K562 (cell line): ENCODE data around the gene PHF19. TPM values are rescaled to one million over a fixed set of nuclear protein-coding genes. Genes with fewer than 3 reads are reported as not detected.
A peak's percentile ranks its signal among the peaks of the same experiment; 100 is the strongest.

Experiments
- ATAC-seq: fragments of 200-7000 bp; cut with Tn5 transposase; 3 replicates; pipeline ENCODE4 v1.9.1; 2020; ENCODE audit warnings: moderate library complexity
- BruUV-seq: library from RNA; stranded (reverse); fragments of 400-500 nt; replicated peaks from 2 replicates; lab custom pipeline; 2021; lab: Mats Ljungman, UMichigan
- CTCF ChIA-PET: fragments of 300-600 bp; formaldehyde crosslinking; extraction: SDS; loops from one replicate; lab custom pipeline; 2021; ENCODE audit warnings: low intra/inter-chr PET ratio; lab: Yijun Ruan, JAX
- POLR2A ChIA-PET: fragments of 300-600, 350-650 bp; sonication (Branson Sonifier 250); formaldehyde crosslinking; extraction: SDS; loops from one replicate; lab custom pipeline; 2021; ENCODE audit warnings: antibody characterized with exemption, inconsistent platforms; lab: Yijun Ruan, JAX
- DNase-seq, 4 experiments: peaks; one replicate each; pipeline versions ENCODE4 v3.0.0 to v3.0.0-alpha.2; 2011 to 2018; ENCODE audit warnings: low spot score in 3 of 4, mixed read lengths in 3 of 4; ENCODE audit errors: extremely low read depth in 1 of 4
- FAIRE-seq: peaks from 2 replicates; lab custom pipeline; 2011; peaks lifted over from hg19 to GRCh38; lab: Jason Lieb, UNC
- H2AFZ ChIP-seq: 2 replicates; pipeline ENCODE4 v1.6.0; 2011; ENCODE audit warnings: low read depth, low read length, control low read depth, inconsistent platforms
- H3K27ac ChIP-seq: fragments of 200-600 bp; 3 replicates; pipeline ENCODE4 v1.8.0; 2011; ENCODE audit warnings: low read depth, mild to moderate bottlenecking, control low read depth, inconsistent platforms, low read length, moderate library complexity, mixed read lengths; ENCODE audit errors: extremely low read depth
- H3K27me3 ChIP-seq, 2 experiments: fragments of 300-600 bp in 1 of 2; 2 replicates in 1 of 2; 3 replicates in 1 of 2; pipeline versions ENCODE4 v1.6.0 to v1.8.0; 2011; ENCODE audit warnings: inconsistent platforms in 2 of 2, low read length in 2 of 2, mild to moderate bottlenecking in 1 of 2, mixed read lengths in 1 of 2, moderate library complexity in 1 of 2; ENCODE audit not compliant: control insufficient read depth in 2 of 2, insufficient read depth in 2 of 2
- H3K36me3 ChIP-seq: fragments of 300-600 bp; 3 replicates; pipeline ENCODE4 v1.8.0; 2011; ENCODE audit warnings: mild to moderate bottlenecking, low read length, inconsistent platforms; ENCODE audit not compliant: control insufficient read depth, insufficient read depth
- H3K4me1 ChIP-seq, 2 experiments: fragments of 200-600 bp in 1 of 2; replicated peaks in 1 of 2; 2 replicates in 1 of 2; 3 replicates in 1 of 2; pipeline versions ENCODE4 v1.5.1 to v1.8.0; 2011; ENCODE audit warnings: inconsistent platforms in 2 of 2, low read length in 2 of 2, mild to moderate bottlenecking in 1 of 2, mixed read lengths in 1 of 2, moderate library complexity in 1 of 2; ENCODE audit not compliant: control insufficient read depth in 2 of 2, insufficient read depth in 2 of 2
- H3K4me2 ChIP-seq: 2 replicates; pipeline ENCODE4 v1.6.1; 2011; ENCODE audit warnings: low read length, control low read depth, inconsistent platforms, mixed read lengths; ENCODE audit not compliant: insufficient read depth
- H3K4me3 ChIP-seq: fragments of 200-600 bp; sonication (generic), shearing (Covaris generic); 2 replicates; pipeline ENCODE4 v1.5.1; 2016; ENCODE audit warnings: control low read depth, inconsistent platforms
- H3K79me2 ChIP-seq: fragments of 200-600 bp; 3 replicates; pipeline ENCODE4 v1.8.0; 2011; ENCODE audit warnings: low read length, inconsistent platforms; ENCODE audit not compliant: control insufficient read depth, insufficient read depth
- H3K9ac ChIP-seq, 2 experiments: 2 replicates each; pipeline versions ENCODE4 v1.6.0 to v1.6.1; 2011; ENCODE audit warnings: low read depth in 2 of 2, low read length in 2 of 2, control low read depth in 1 of 2, inconsistent platforms in 1 of 2, mild to moderate bottlenecking in 1 of 2, mixed read lengths in 1 of 2; ENCODE audit not compliant: insufficient read depth in 1 of 2
- H3K9me1 ChIP-seq: one replicate; pipeline ENCODE4 v1.6.0; 2011; ENCODE audit warnings: inconsistent platforms, mild to moderate bottlenecking, low read length, moderate library complexity; ENCODE audit not compliant: control insufficient read depth, insufficient read depth
- H3K9me3 ChIP-seq: replicated peaks from 2 replicates; pipeline ENCODE4 v1.5.1; 2011; ENCODE audit warnings: low read depth, low read length, inconsistent platforms; ENCODE audit not compliant: control insufficient read depth, insufficient read depth
- H4K20me1 ChIP-seq: replicated peaks from 2 replicates; pipeline ENCODE4 v1.6.1; 2011; ENCODE audit warnings: low read length, inconsistent platforms, mixed read lengths; ENCODE audit not compliant: control insufficient read depth, insufficient read depth
- NFIX ChIP-seq: fragments of 250-450 bp; sonication (Bioruptor Pico); IDR thresholded peaks from 2 replicates; pipeline ENCODE4 v1.4.0; 2020; ENCODE audit warnings: low read depth, mild to moderate bottlenecking, moderate library complexity
- PPARD ChIP-seq: fragments of 250-450 bp; sonication (Bioruptor Pico); IDR thresholded peaks from 2 replicates; pipeline ENCODE4 v1.8.0; 2022; ENCODE audit warnings: inconsistent platforms, mild to moderate bottlenecking, moderate library complexity
- SAP30 ChIP-seq: fragments of 200-600 bp; sonication (generic); IDR thresholded peaks from 2 replicates; pipeline ENCODE4 v1.6.1; 2012; ENCODE audit warnings: borderline replicate concordance, low read depth, mild to moderate bottlenecking, moderate library complexity, low read length, control low read depth, inconsistent platforms; ENCODE audit not compliant: insufficient read depth, poor library complexity, severe bottlenecking
- TCF7 ChIP-seq: sonication (generic); IDR thresholded peaks from 2 replicates; pipeline ENCODE4 v1.6.1; 2016; ENCODE audit warnings: antibody characterized with exemption, borderline replicate concordance
- ZNF165 ChIP-seq: fragments of 250-450 bp; sonication (Bioruptor Pico); IDR thresholded peaks from 2 replicates; pipeline ENCODE4 v1.4.0; 2020; ENCODE audit warnings: borderline replicate concordance
- ZNF449 ChIP-seq: fragments of 250-450 bp; sonication (Bioruptor Pico); IDR thresholded peaks from 2 replicates; pipeline ENCODE4 v1.8.0; 2022; ENCODE audit warnings: moderate library complexity, mild to moderate bottlenecking, inconsistent platforms
- ZNF707 ChIP-seq: fragments of 250-450 bp; sonication (Bioruptor Pico); conservative IDR thresholded peaks from 2 replicates; pipeline ENCODE4 v1.8.0; 2022; ENCODE audit warnings: inconsistent platforms, mild to moderate bottlenecking, moderate library complexity
- WGBS: fragments of 100-300 bp; shearing (Covaris generic); methylation state at CpG from one replicate; pipeline ENCODE4 v1.1.6; 2016; ENCODE audit warnings: low coverage, mixed read lengths; ENCODE audit not compliant: insufficient coverage; ENCODE audit errors: missing lambda C conversion rate; 5-methylcytosine and 5-hydroxymethylcytosine counted together
- in situ Hi-C: fragments of 300-500 bp; cut with MboI; formaldehyde crosslinking; loops from 4 replicates; pipeline ENCODE4 v1.15.0; 2018; ENCODE audit warnings: inconsistent platforms, mixed read lengths
- intact Hi-C: fragments of 100-400 bp; cut with micrococcal nuclease; formaldehyde crosslinking; loops from 2 replicates; pipeline ENCODE4 v1.14.2; 2022
- polyA plus RNA-seq, 8 experiments: library from polyadenylated mRNA; depleted of rRNA in 4 of 8; stranded (reverse) in 5 of 8; unstranded in 3 of 8; fragments of >200 nt; fragmentation: Nextera tagmentation in 2 of 8; fragmentation: Illumina TruSeq in 1 of 8; extraction: Ambion mirVana in 2 of 8; extraction: Trizol in 1 of 8; gene quantifications; 2 replicates each; pipeline versions ENCODE4 v1.2.1 to v1.2.3, GENCODE V29; 2011 to 2014; ENCODE audit warnings: inconsistent platforms in 1 of 8, missing spikeins in 1 of 8
- total RNA-seq, 7 experiments: library from RNA; depleted of rRNA in 6 of 7; stranded (reverse); fragments of >200 nt in 6 of 7; fragmentation: Illumina TruSeq in 2 of 7; extraction: Trizol in 2 of 7; gene quantifications; 2 replicates each; pipeline versions ENCODE4 v1.2.1 to v1.2.3, GENCODE V29; 2011 to 2021; ENCODE audit warnings: low replicate concordance in 1 of 7
- TF ChIP-seq, protein P1 (sequence below): fragments of 250-450 bp; sonication (Bioruptor Pico); IDR thresholded peaks from 2 replicates; pipeline ENCODE4 v1.8.0; 2022; ENCODE audit warnings: inconsistent platforms, mild to moderate bottlenecking, moderate library complexity, borderline replicate concordance

PHF19 gene
- total and polyA plus RNA-seq, 9 of the 15 experiments (the other 6 are each of a cell fraction or from before 2014, with no cell fraction given) = 95.8 to 403 (median 255) TPM

DNA sequence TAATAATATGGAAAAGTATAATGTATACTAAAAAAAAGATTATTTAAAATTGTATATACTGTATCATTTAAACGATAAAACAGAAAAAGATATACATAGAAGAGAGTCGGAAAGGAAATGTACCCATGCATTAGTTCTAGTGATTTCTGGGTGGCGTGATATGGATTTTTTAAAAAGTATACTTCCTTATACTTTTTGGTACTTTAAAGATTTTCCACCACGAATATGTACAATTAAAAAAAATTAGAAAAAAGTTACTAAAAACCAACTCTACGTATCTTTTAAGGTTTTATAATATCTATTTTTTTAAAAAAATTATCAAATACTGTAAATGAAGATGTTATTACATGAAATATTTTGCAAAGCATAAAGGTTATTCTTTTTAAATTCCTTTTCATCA is 12.3 kb downstream of the PHF19 start:
- no peak for FAIRE-seq
- CTCF ChIA-PET = no interaction called here
- no peak overlapping the region for H2AFZ ChIP-seq

More for the DNA sequence above, 12.3 kb downstream of the PHF19 start:
- Histone ChIP-seq H3K4me3 (no peak overlapping the region), H4K20me1 (no peaks in the 10 kb centered on the region), H3K79me2 (peaks cover 16% of the 10 kb centered on the region), H3K27ac (no peak overlapping the region), H3K9me1 (peaks cover 8% of the 10 kb centered on the region), H3K36me3 (peaks cover 90% of the 10 kb centered on the region), H3K4me1 (peaks cover 13 to 23% of the 10 kb centered on the region in 2 experiments), H3K9ac (no peak overlapping the region), H3K27me3 (no peaks in the 10 kb centered on the region), H3K4me2 (no peak overlapping the region), H3K9me3 (no peaks in the 10 kb centered on the region)
- TF ChIP-seq TCF7 (no peak), SAP30 (no peak), NFIX (CRISPR knock-in tag) (peak; percentile 55; the same call in 1 of the 2 replicates), ZNF707 (CRISPR knock-in tag) (0 out of 2 replicates have a peak, but pooled peaks have one; percentile 52), ZNF449 (CRISPR knock-in tag) (0 out of 2 replicates have a peak, but pooled peaks have one; percentile 22), PPARD (CRISPR knock-in tag) (peak; percentile 40; the same call in 1 of the 2 replicates), ZNF165 (no peak)
- TF ChIP-seq, protein P1, sequence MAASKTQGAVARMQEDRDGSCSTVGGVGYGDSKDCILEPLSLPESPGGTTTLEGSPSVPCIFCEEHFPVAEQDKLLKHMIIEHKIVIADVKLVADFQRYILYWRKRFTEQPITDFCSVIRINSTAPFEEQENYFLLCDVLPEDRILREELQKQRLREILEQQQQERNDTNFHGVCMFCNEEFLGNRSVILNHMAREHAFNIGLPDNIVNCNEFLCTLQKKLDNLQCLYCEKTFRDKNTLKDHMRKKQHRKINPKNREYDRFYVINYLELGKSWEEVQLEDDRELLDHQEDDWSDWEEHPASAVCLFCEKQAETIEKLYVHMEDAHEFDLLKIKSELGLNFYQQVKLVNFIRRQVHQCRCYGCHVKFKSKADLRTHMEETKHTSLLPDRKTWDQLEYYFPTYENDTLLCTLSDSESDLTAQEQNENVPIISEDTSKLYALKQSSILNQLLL (CRISPR knock-in tag) = peak; percentile 94; the same call in 1 of the 2 replicates
- ATAC-seq (no peak), DNase-seq (no peak)
- in situ Hi-C loops = no loop called here
- no TSS peak for BruUV-seq
- WGBS = 89% methylated on average over 5 of the region's 5 CpGs
- intact Hi-C loops = loop anchor here (5.0 to 10.0 kb wide), 2 partner anchors 107 to 250 kb away; no protein-coding TSS in a partner anchor
- POLR2A ChIA-PET = interaction anchor here (0.5 to 5.5 kb wide), 11 partner anchors 9 to 54 kb away, joined by 3 to 47 read pairs (median 4); partner anchors contain the start of genes PHF19 and PSMD5
